Karpas-422 (cell line): ENCODE data around the gene SIX5. TPM values are rescaled to one million over a fixed set of nuclear protein-coding genes. Genes with fewer than 3 reads are reported as not detected.
A peak's percentile ranks its signal among the peaks of the same experiment; 100 is the strongest.

ENCODE experiments used
- DNase-seq: peaks from one replicate; pipeline ENCODE4 v3.0.0-alpha.2; 2015
- H2AFZ ChIP-seq: fragments of 200-600 bp; sonication (generic); 2 replicates; pipeline ENCODE4 v1.6.1; 2014; ENCODE audit warnings: antibody characterized with exemption, low read length, mixed read lengths
- H3K27ac ChIP-seq: fragments of 200-600 bp; sonication (generic); 2 replicates; pipeline ENCODE4 v1.5.1; 2014; ENCODE audit warnings: mild to moderate bottlenecking, low read length, moderate library complexity
- H3K27me3 ChIP-seq: fragments of 200-600 bp; sonication (generic); 2 replicates; pipeline ENCODE4 v1.6.1; 2014; ENCODE audit warnings: low read length, mixed read lengths
- H3K36me3 ChIP-seq: fragments of 200-600 bp; sonication (generic); 2 replicates; pipeline ENCODE4 v1.6.1; 2014; ENCODE audit warnings: low read length, mixed read lengths; ENCODE audit not compliant: insufficient read depth
- H3K4me1 ChIP-seq: fragments of 200-600 bp; sonication (generic); 2 replicates; pipeline ENCODE4 v1.6.1; 2014; ENCODE audit warnings: mild to moderate bottlenecking, low read length, mixed read lengths
- H3K4me2 ChIP-seq: fragments of 200-600 bp; sonication (generic); 2 replicates; pipeline ENCODE4 v1.6.1; 2014; ENCODE audit warnings: low read length, low read depth, mild to moderate bottlenecking; ENCODE audit not compliant: poor library complexity, severe bottlenecking
- H3K4me3 ChIP-seq: fragments of 200-600 bp; sonication (generic); 2 replicates; pipeline ENCODE4 v1.5.1; 2014; ENCODE audit warnings: mild to moderate bottlenecking, antibody characterized with exemption, low read length, mixed read lengths
- H3K79me2 ChIP-seq: fragments of 200-600 bp; sonication (generic); 2 replicates; pipeline ENCODE4 v1.6.1; 2014; ENCODE audit warnings: mild to moderate bottlenecking, low read length, mixed read lengths
- H3K9ac ChIP-seq: fragments of 200-600 bp; sonication (generic); 2 replicates; pipeline ENCODE4 v1.6.0; 2014; ENCODE audit warnings: low read length
- H3K9me2 ChIP-seq: fragments of 200-600 bp; sonication (generic), shearing (Covaris generic); replicated peaks from 2 replicates; pipeline ENCODE4 v1.6.0; 2014; ENCODE audit warnings: mild to moderate bottlenecking, low read length, moderate library complexity; ENCODE audit not compliant: insufficient read depth
- H3K9me3 ChIP-seq: fragments of 300-700, 200-600 bp; sonication (generic); 2 replicates; pipeline ENCODE4 v1.6.1; 2014; ENCODE audit warnings: low read length, mixed read lengths
- H4K20me1 ChIP-seq: fragments of 200-600 bp; sonication (generic); 2 replicates; pipeline ENCODE4 v1.6.1; 2014; ENCODE audit warnings: mild to moderate bottlenecking, antibody characterized with exemption, low read length, low read depth; ENCODE audit not compliant: insufficient read depth
- total RNA-seq: library from RNA; depleted of rRNA; stranded (reverse); fragments of >200 nt; shearing (Covaris generic); gene quantifications from 2 replicates; pipeline ENCODE4 v1.2.3, GENCODE V29; 2014; ENCODE audit warnings: low replicate concordance; rRNA removed

Gene SIX5
- total RNA-seq, 1 experiment from 2014 or later: 2.6 TPM

- H3K9me3 ChIP-seq: no peaks in the 10 kb centered on the region
- H4K20me1 ChIP-seq: no peaks in the 10 kb centered on the region
- peak overlapping the region; percentile 33 for H3K9ac ChIP-seq
- peaks cover 38% of the 10 kb centered on the region for H3K4me1 ChIP-seq
- peaks cover 53% of the 10 kb centered on the region for H3K79me2 ChIP-seq
- no peak for DNase-seq
- H3K4me3 ChIP-seq: no peak overlapping the region
- no peaks in the 10 kb centered on the region for H3K27me3 ChIP-seq
- H3K27ac ChIP-seq: peak overlapping the region; percentile 85
- H2AFZ ChIP-seq: no peak overlapping the region
- H3K4me2 ChIP-seq: peak overlapping the region; percentile 20
- H3K9me2 ChIP-seq: no peaks in the 10 kb centered on the region
- 0 out of 2 replicates have a peak, but pooled peaks cover 5% of the 10 kb centered on the region for H3K36me3 ChIP-seq
These were observed 53.9 kb downstream of the SIX5 start for GRCh38 chr19:45715139-45715538.

Other genes starting within 250 kb of the SIX5 start
- 4.7 and 4.8 TPM in 2 replicates for gene OPA3, start 184.4 kb downstream of the SIX5 start, total RNA-seq
- 0.26 and 0.83 TPM in 2 replicates for gene GPR4, start 167.0 kb downstream of the SIX5 start, total RNA-seq
- 40.3 and 86.4 TPM in 2 replicates for gene EML2, start 129.9 kb downstream of the SIX5 start, total RNA-seq
- 3.9 and 6.1 TPM in 2 replicates for gene GIPR, start 101.0 kb downstream of the SIX5 start, total RNA-seq
- 540 and 645 TPM in 2 replicates for gene SNRPD2, start 77.3 kb downstream of the SIX5 start, total RNA-seq
- gene QPCTL, start 76.6 kb downstream of the SIX5 start, total RNA-seq: 21.4 and 30.3 TPM in 2 replicates
- gene FBXO46, start 38.4 kb downstream of the SIX5 start, total RNA-seq: 16.8 and 25.6 TPM in 2 replicates
- not detected in 2 replicates for gene MEIOSIN, start 35.8 kb downstream of the SIX5 start, total RNA-seq
- 11.5 and 33.7 TPM in 2 replicates for gene DMPK, start 13.2 kb upstream of the SIX5 start, total RNA-seq
- 37.8 and 61.3 TPM in 2 replicates for gene DMWD, start 23.6 kb upstream of the SIX5 start, total RNA-seq
- gene RSPH6A, start 46.1 kb upstream of the SIX5 start, total RNA-seq: 0.25 TPM in 1 of 2 replicates, not detected in the other
- 28.3 and 75.2 TPM in 2 replicates for gene SYMPK, start 93.9 kb upstream of the SIX5 start, total RNA-seq
- gene FOXA3, start 95.1 kb upstream of the SIX5 start, total RNA-seq: 0.69 TPM in 1 of 2 replicates, not detected in the other
- gene IRF2BP1, start 116.9 kb upstream of the SIX5 start, total RNA-seq: 21.1 and 65.1 TPM in 2 replicates
- gene MYPOP, start 133.4 kb upstream of the SIX5 start, total RNA-seq: 5.3 and 6.8 TPM in 2 replicates
- gene NANOS2, start 145.5 kb upstream of the SIX5 start, total RNA-seq: not detected in 2 replicates
- gene NOVA2, start 204.6 kb upstream of the SIX5 start, total RNA-seq: 0.07 TPM in 1 of 2 replicates, not detected in the other
- gene CCDC61, start 226.2 kb upstream of the SIX5 start, total RNA-seq: 6.4 and 13.5 TPM in 2 replicates